ENCODE data around the gene INPP5F. TPM values are rescaled to one million over a fixed set of nuclear protein-coding genes. Genes with fewer than 3 reads are reported as not detected.

INPP5F gene
- polyA plus RNA-seq, 1 of the 3 experiments (the other 2 are of a cell fraction): 7.8 TPM

DNA sequence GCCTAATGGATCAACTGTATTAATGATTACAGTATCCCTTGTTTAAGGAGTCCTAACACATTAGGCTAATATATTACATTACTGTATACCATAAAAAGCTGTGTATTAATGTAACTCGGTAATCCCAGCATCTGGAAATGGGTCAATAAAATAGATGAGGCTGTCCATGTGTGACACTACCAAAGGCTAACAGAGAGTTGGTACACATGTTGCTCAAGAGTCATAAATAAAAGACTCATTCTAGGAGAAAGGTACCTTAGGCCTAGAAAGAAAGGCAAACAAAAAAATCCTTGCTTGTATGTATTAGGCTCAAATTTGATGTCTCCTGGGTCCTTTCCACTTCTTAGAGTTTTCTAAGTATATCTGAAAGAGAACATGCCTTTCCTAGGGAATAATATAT is 132.2 kb downstream of the INPP5F start:
- TF ChIP-seq TEAD4 (IDR thresholded peaks at IDR 0.05; ENCODE audit: borderline replicate concordance, insufficient read depth) (no peak), MXI1 (IDR thresholded peaks at IDR 0.05; ENCODE audit: low read depth, low read length) (no peak), JUND (IDR thresholded peaks at IDR 0.05) (no peak), MAX (IDR thresholded peaks at IDR 0.05; ENCODE audit: low read depth) (no peak), SMC3 (IDR thresholded peaks at IDR 0.05; ENCODE audit: low read depth, low read length) (no peak), IRF3 (IDR thresholded peaks at IDR 0.05; ENCODE audit: low read depth, low read length) (no peak), FOXJ3 (CRISPR knock-in tag; IDR thresholded peaks at IDR 0.05) (no peak), EZH2phosphoT487 (IDR thresholded peaks at IDR 0.05; ENCODE audit: borderline replicate concordance, low read depth) (no peak), RFX5 (IDR thresholded peaks at IDR 0.05; ENCODE audit: low read length) (no peak), RAD21 (IDR thresholded peaks at IDR 0.05; ENCODE audit: low read length) (no peak), CHD2 (IDR thresholded peaks at IDR 0.05; ENCODE audit: low read length, partially characterized antibody) (no peak), FOSL2 (IDR thresholded peaks at IDR 0.05; ENCODE audit: borderline replicate concordance, low read depth) (no peak), REST (IDR thresholded peaks at IDR 0.05; ENCODE audit: low read depth, low read length) (no peak), FOXM1 (IDR thresholded peaks at IDR 0.05; ENCODE audit: low read depth) (no peak), EP300 (IDR thresholded peaks at IDR 0.05; ENCODE audit: borderline replicate concordance in 1 of 2, low read depth in 1 of 2, low read length in 1 of 2) (no peak), MEF2A (IDR thresholded peaks at IDR 0.05; ENCODE audit: borderline replicate concordance, low read depth) (no peak)
- Histone ChIP-seq H3K27ac (ENCODE audit: low read depth in 2 of 2, low read length in 1 of 2) (no peak overlapping the region), H3F3A (replicated peaks; ENCODE audit: insufficient read depth) (peaks cover 12% of the 10 kb centered on the region), H3K79me2 (ENCODE audit: insufficient read depth) (peaks cover 87% of the 10 kb centered on the region), H3K4me2 (no peak overlapping the region), H4K20me1 (ENCODE audit: insufficient read depth) (peaks cover 35% of the 10 kb centered on the region), H3K9ac (no peak overlapping the region), H2AFZ (ENCODE audit: low read depth) (no peak overlapping the region), H3K9me3 (no peaks in the 10 kb centered on the region; the same call in 1 of the 2 replicates), H3K27me3 (ENCODE audit: insufficient read depth) (no peaks in the 10 kb centered on the region), H3K9me2 (no peaks in the 10 kb centered on the region), H3K4me1 (ENCODE audit: control insufficient read depth in 1 of 2, insufficient read depth in 2 of 2, low read depth in 1 of 2, low read length in 1 of 2) (peaks cover 0 to 5% of the 10 kb centered on the region in 2 experiments; a peak in 1 of 4 replicates), H3K36me3 (replicated peaks in 1 of 2; ENCODE audit: control insufficient read depth in 1 of 2, insufficient read depth in 2 of 2, low read length in 1 of 2) (peaks cover 24 to 50% of the 10 kb centered on the region in 2 experiments), H3K4me3 (ENCODE audit: low read depth in 2 of 2, low read length in 1 of 2) (no peak overlapping the region)
- DNase-seq: no peak
- WGBS (ENCODE audit: low lambda C conversion rate): 88% methylated on average over 1 of the region's 1 CpG
- POLR2A ChIA-PET: no interaction called here
- CTCF ChIA-PET: interaction anchor here (0.7 to 14.5 kb wide), 9 partner anchors 9 to 255 kb away, joined by 3 to 156 read pairs (median 13); partner anchors contain the start of gene MCMBP

Data from SK-N-SH (cell line).